GM12878 (cell line): ENCODE results near the gene ODF2L. TPM values are rescaled to one million over a fixed set of nuclear protein-coding genes. Genes with fewer than 3 reads are reported as not detected.

ENCODE experiments used
- ATAC-seq: fragments of 200-7000 bp; cut with Tn5 transposase; 3 replicates; pipeline ENCODE4 v1.9.1; 2020; ENCODE audit warnings: mild to moderate bottlenecking, moderate library complexity
- BruUV-seq: library from RNA; stranded (reverse); fragments of 400-500 nt; replicated peaks from 2 replicates; lab custom pipeline; 2021; lab: Mats Ljungman, UMichigan
- CTCF ChIA-PET: fragments of 300-600 bp; sonication (Branson Sonifier 250); formaldehyde crosslinking; extraction: SDS; loops from one replicate; lab custom pipeline; 2021; ENCODE audit warnings: inconsistent platforms; lab: Yijun Ruan, JAX
- POLR2A ChIA-PET: fragments of 350-600 bp; formaldehyde crosslinking; extraction: SDS; loops from one replicate; lab custom pipeline; 2021; ENCODE audit warnings: inconsistent platforms; lab: Charles Lee
- RAD21 ChIA-PET: fragments of 300-600 bp; sonication (Branson Sonifier 250); formaldehyde crosslinking; loops from one replicate; lab custom pipeline; 2023; ENCODE audit warnings: antibody characterized with exemption; ENCODE audit not compliant: unreplicated experiment; lab: Charles Lee
- SMC1A ChIA-PET: fragments of 300-600 bp; sonication (Branson Sonifier 250); formaldehyde crosslinking; loops from one replicate; lab custom pipeline; 2023; ENCODE audit not compliant: unreplicated experiment, uncharacterized antibody; lab: Charles Lee
- DNase-seq: peaks from one replicate; pipeline ENCODE4 v3.0.0-alpha.2; 2011; ENCODE audit warnings: low read depth, low spot score
- FAIRE-seq: peaks from 3 replicates; lab custom pipeline; 2011; peaks lifted over from hg19 to GRCh38; lab: Jason Lieb, UNC
- H2AFZ ChIP-seq: 2 replicates; pipeline ENCODE4 v1.6.0; 2011; ENCODE audit warnings: low read depth, low read length, control low read depth; ENCODE audit not compliant: control insufficient read depth
- H3K27ac ChIP-seq: 2 replicates; pipeline ENCODE4 v1.5.1; 2011; ENCODE audit warnings: control low read depth; ENCODE audit not compliant: control insufficient read depth, insufficient read depth
- H3K27me3 ChIP-seq, 2 experiments: replicated peaks in 1 of 2; 2 replicates each; pipeline versions ENCODE4 v1.6.0 to v1.6.1; 2011; ENCODE audit warnings: low read length in 1 of 2; ENCODE audit not compliant: control insufficient read depth in 2 of 2, insufficient read depth in 2 of 2
- H3K36me3 ChIP-seq, 2 experiments: 2 replicates each; pipeline ENCODE4 v1.5.1; 2011; ENCODE audit warnings: low read length in 1 of 2; ENCODE audit not compliant: control insufficient read depth in 2 of 2, insufficient read depth in 2 of 2
- H3K4me1 ChIP-seq: 2 replicates; pipeline ENCODE4 v1.6.1; 2011; ENCODE audit warnings: mild to moderate bottlenecking, low read length, moderate library complexity, mixed read lengths; ENCODE audit not compliant: control insufficient read depth, insufficient read depth
- H3K4me2 ChIP-seq: 2 replicates; pipeline ENCODE4 v1.6.0; 2011; ENCODE audit warnings: control low read depth; ENCODE audit not compliant: control insufficient read depth, insufficient read depth
- H3K4me3 ChIP-seq: fragments of 200-600 bp; sonication (generic); 2 replicates; pipeline ENCODE4 v1.5.1; 2016
- H3K79me2 ChIP-seq: 2 replicates; pipeline ENCODE4 v1.6.0; 2011; ENCODE audit warnings: low read length; ENCODE audit not compliant: control insufficient read depth, insufficient read depth
- H3K9ac ChIP-seq: 2 replicates; pipeline ENCODE4 v1.8.0; 2011; ENCODE audit warnings: low read length, control low read depth, mixed read lengths; ENCODE audit not compliant: control insufficient read depth, insufficient read depth
- H3K9me3 ChIP-seq: replicated peaks from 3 replicates; pipeline ENCODE4 v1.5.1; 2011; ENCODE audit warnings: mild to moderate bottlenecking, low read length; ENCODE audit not compliant: control insufficient read depth, insufficient read depth
- H4K20me1 ChIP-seq: 2 replicates; pipeline ENCODE4 v1.6.0; 2011; ENCODE audit not compliant: control insufficient read depth, insufficient read depth
- ATF7 ChIP-seq: fragments of 450-650 bp; IDR thresholded peaks from 2 replicates; pipeline ENCODE4 v1.6.1; 2016; ENCODE audit warnings: low read depth, mild to moderate bottlenecking
- BCL11A ChIP-seq: IDR thresholded peaks from 2 replicates; pipeline ENCODE4 v1.6.1; 2011; ENCODE audit warnings: low read depth, low read length
- BMI1 ChIP-seq: fragments of 450-650 bp; IDR thresholded peaks from 2 replicates; pipeline ENCODE4 v1.6.1; 2016; ENCODE audit warnings: mild to moderate bottlenecking, moderate library complexity, borderline replicate concordance
- MEF2B ChIP-seq: fragments of 450-650 bp; IDR thresholded peaks from 2 replicates; pipeline ENCODE4 v1.6.1; 2018; ENCODE audit warnings: mild to moderate bottlenecking, moderate library complexity; ENCODE audit not compliant: partially characterized antibody, poor library complexity, severe bottlenecking
- NFXL1 ChIP-seq: fragments of 450-650 bp; IDR thresholded peaks from 2 replicates; pipeline ENCODE4 v1.6.1; 2017; ENCODE audit warnings: antibody characterized with exemption, mild to moderate bottlenecking, borderline replicate concordance
- PAX8 ChIP-seq: fragments of 450-650 bp; IDR thresholded peaks from 2 replicates; pipeline ENCODE4 v1.6.1; 2017; ENCODE audit warnings: mild to moderate bottlenecking, moderate library complexity
- RAD21 ChIP-seq: IDR thresholded peaks from 2 replicates; pipeline ENCODE4 v1.6.1; 2011; ENCODE audit warnings: mild to moderate bottlenecking, low read depth, low read length, moderate library complexity; ENCODE audit not compliant: insufficient read depth
- RELA ChIP-seq: fragments of 450-650 bp; IDR thresholded peaks from 2 replicates; pipeline ENCODE4 v1.8.0; 2014; ENCODE audit warnings: borderline replicate concordance; ENCODE audit not compliant: partially characterized antibody
- SIN3A ChIP-seq: IDR thresholded peaks from 2 replicates; pipeline ENCODE4 v1.6.1; 2012; ENCODE audit warnings: low read depth, low read length, improper control_type of control experiment
- SIX5 ChIP-seq: IDR thresholded peaks from 2 replicates; pipeline ENCODE4 v1.6.1; 2011; ENCODE audit warnings: mild to moderate bottlenecking, low read depth, low read length, moderate library complexity; ENCODE audit not compliant: severe bottlenecking
- TARDBP ChIP-seq: IDR thresholded peaks from 2 replicates; pipeline ENCODE4 v1.6.1; 2016; ENCODE audit warnings: borderline replicate concordance
- TBL1XR1 ChIP-seq: IDR thresholded peaks from 2 replicates; pipeline ENCODE4 v1.6.1; 2012; ENCODE audit warnings: low read depth, low read length, improper control_type of control experiment
- TCF7 ChIP-seq: IDR thresholded peaks from 2 replicates; pipeline ENCODE4 v1.6.1; 2014; ENCODE audit warnings: antibody characterized with exemption, borderline replicate concordance
- ZNF217 ChIP-seq: fragments of 450-650 bp; IDR thresholded peaks from 2 replicates; pipeline ENCODE4 v1.6.1; 2017; ENCODE audit warnings: antibody characterized with exemption, mild to moderate bottlenecking
- in situ Hi-C: fragments of 300-500 bp; cut with MboI; formaldehyde crosslinking; loops from 9 replicates; pipeline ENCODE4 v1.14.3; 2018; ENCODE audit warnings: mixed read lengths
- intact Hi-C: fragments of 100-400 bp; cut with micrococcal nuclease; formaldehyde crosslinking; loops from one replicate; pipeline ENCODE4 v1.14.2; 2022; ENCODE audit not compliant: unreplicated experiment
- polyA plus RNA-seq, 11 experiments: library from polyadenylated mRNA; depleted of rRNA in 4 of 11; unstranded in 6 of 11; stranded (reverse) in 5 of 11; fragments of >200 nt; fragmentation: Nextera tagmentation in 4 of 11; fragmentation: Illumina TruSeq in 1 of 11; extraction: Ambion mirVana in 4 of 11; extraction: Trizol in 1 of 11; gene quantifications; 1 replicate in 1 of 11; 2 replicates in 10 of 11; pipeline versions ENCODE4 v1.2.1 to v1.2.3, GENCODE V29; 2011 to 2016; ENCODE audit warnings: inconsistent platforms in 2 of 11, missing spikeins in 2 of 11, low read depth in 1 of 11
- total RNA-seq, 4 experiments: library from RNA; depleted of rRNA in 3 of 4; stranded (reverse); fragments of >200 nt in 3 of 4; fragmentation: Illumina TruSeq in 1 of 4; extraction: Trizol in 1 of 4; gene quantifications; 2 replicates each; pipeline versions ENCODE4 v1.2.1 to v1.2.3, GENCODE V29; 2013 to 2021
- TF ChIP-seq, protein P1 (sequence below): IDR thresholded peaks from 2 replicates; pipeline ENCODE4 v1.6.1; 2011; ENCODE audit warnings: low read depth, mild to moderate bottlenecking, low read length, moderate library complexity, borderline replicate concordance; ENCODE audit errors: extremely low read depth
- TF ChIP-seq, protein P2 (sequence below): fragments of 450-650 bp; conservative IDR thresholded peaks from 2 replicates; pipeline ENCODE4 v1.6.1; 2017; ENCODE audit warnings: mild to moderate bottlenecking, moderate library complexity
- TF ChIP-seq, protein P3 (sequence below): fragments of 450-650 bp; formaldehyde crosslinking; IDR thresholded peaks from 2 replicates; pipeline ENCODE4 v1.4.0; 2020; ENCODE audit warnings: mild to moderate bottlenecking, moderate library complexity

Gene ODF2L
- total and polyA plus RNA-seq, 10 of the 15 experiments (the other 5 are each of a cell fraction or from before 2014, with no cell fraction given) = 10.4 to 29.5 (median 18.5) TPM

DNA sequence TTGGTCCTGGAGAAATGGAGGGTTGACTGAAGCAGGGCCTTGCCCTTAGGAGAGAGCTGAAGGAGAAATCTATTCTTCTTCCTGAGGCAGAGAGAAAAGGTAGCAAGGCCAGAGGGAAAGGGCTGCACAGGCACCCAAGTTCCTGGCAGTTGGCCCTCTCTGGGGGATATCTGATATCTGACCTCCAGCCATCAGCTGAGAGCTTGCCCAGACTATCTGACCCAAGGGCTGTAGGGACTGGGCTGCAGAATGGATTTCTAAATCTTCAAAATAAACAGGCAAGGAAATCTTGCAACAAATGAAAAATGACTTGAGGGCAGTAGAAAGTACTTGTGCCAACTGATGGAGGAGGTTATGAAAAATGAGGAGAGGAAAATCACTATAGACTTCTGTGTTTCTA lies 27.4 kb upstream of the ODF2L start:
- TF ChIP-seq TBL1XR1 (no peak), RELA (no peak), SIN3A (no peak), BMI1 (no peak), BCL11A (no peak), ZNF217 (no peak), MEF2B (no peak), NFXL1 (no peak), SIX5 (no peak), TARDBP (no peak), TCF7 (no peak), ATF7 (no peak), RAD21 (no peak), PAX8 (no peak)
- TF ChIP-seq, protein P1, sequence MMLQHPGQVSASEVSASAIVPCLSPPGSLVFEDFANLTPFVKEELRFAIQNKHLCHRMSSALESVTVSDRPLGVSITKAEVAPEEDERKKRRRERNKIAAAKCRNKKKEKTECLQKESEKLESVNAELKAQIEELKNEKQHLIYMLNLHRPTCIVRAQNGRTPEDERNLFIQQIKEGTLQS = no peak
- TF ChIP-seq, protein P2, sequence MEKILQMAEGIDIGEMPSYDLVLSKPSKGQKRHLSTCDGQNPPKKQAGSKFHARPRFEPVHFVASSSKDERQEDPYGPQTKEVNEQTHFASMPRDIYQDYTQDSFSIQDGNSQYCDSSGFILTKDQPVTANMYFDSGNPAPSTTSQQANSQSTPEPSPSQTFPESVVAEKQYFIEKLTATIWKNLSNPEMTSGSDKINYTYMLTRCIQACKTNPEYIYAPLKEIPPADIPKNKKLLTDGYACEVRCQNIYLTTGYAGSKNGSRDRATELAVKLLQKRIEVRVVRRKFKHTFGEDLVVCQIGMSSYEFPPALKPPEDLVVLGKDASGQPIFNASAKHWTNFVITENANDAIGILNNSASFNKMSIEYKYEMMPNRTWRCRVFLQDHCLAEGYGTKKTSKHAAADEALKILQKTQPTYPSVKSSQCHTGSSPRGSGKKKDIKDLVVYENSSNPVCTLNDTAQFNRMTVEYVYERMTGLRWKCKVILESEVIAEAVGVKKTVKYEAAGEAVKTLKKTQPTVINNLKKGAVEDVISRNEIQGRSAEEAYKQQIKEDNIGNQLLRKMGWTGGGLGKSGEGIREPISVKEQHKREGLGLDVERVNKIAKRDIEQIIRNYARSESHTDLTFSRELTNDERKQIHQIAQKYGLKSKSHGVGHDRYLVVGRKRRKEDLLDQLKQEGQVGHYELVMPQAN = no peak
- TF ChIP-seq, protein P3, sequence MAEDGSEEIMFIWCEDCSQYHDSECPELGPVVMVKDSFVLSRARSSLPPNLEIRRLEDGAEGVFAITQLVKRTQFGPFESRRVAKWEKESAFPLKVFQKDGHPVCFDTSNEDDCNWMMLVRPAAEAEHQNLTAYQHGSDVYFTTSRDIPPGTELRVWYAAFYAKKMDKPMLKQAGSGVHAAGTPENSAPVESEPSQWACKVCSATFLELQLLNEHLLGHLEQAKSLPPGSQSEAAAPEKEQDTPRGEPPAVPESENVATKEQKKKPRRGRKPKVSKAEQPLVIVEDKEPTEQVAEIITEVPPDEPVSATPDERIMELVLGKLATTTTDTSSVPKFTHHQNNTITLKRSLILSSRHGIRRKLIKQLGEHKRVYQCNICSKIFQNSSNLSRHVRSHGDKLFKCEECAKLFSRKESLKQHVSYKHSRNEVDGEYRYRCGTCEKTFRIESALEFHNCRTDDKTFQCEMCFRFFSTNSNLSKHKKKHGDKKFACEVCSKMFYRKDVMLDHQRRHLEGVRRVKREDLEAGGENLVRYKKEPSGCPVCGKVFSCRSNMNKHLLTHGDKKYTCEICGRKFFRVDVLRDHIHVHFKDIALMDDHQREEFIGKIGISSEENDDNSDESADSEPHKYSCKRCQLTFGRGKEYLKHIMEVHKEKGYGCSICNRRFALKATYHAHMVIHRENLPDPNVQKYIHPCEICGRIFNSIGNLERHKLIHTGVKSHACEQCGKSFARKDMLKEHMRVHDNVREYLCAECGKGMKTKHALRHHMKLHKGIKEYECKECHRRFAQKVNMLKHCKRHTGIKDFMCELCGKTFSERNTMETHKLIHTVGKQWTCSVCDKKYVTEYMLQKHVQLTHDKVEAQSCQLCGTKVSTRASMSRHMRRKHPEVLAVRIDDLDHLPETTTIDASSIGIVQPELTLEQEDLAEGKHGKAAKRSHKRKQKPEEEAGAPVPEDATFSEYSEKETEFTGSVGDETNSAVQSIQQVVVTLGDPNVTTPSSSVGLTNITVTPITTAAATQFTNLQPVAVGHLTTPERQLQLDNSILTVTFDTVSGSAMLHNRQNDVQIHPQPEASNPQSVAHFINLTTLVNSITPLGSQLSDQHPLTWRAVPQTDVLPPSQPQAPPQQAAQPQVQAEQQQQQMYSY = no peak
- Histone ChIP-seq H3K27me3 (no peaks in the 10 kb centered on the region; a peak in 1 of 4 replicates), H2AFZ (no peak overlapping the region), H3K36me3 (no peaks in the 10 kb centered on the region), H3K79me2 (no peaks in the 10 kb centered on the region), H3K9ac (no peak overlapping the region), H3K4me2 (no peak overlapping the region), H3K4me3 (no peak overlapping the region), H3K27ac (no peak overlapping the region), H4K20me1 (no peaks in the 10 kb centered on the region), H3K9me3 (no peaks in the 10 kb centered on the region), H3K4me1 (no peaks in the 10 kb centered on the region)
- CTCF ChIA-PET = no interaction called here
- DNase-seq (no peak), FAIRE-seq (no peak), ATAC-seq (no peak)
- intact Hi-C loops (no loop called here), in situ Hi-C loops (no loop called here)
- SMC1A ChIA-PET = interaction anchor here (0.9 to 1.3 kb wide), 2 partner anchors 12 to 43 kb away, joined by 3 to 4 read pairs; no protein-coding TSS in a partner anchor
- RAD21 ChIA-PET = no interaction called here
- POLR2A ChIA-PET = no interaction called here
- BruUV-seq = no TSS peak
